22Rv1 (cell line): Measurements from ENCODE around the gene TNS1.

Source experiments
- H3K27ac ChIP-seq: fragments of 450-650 bp; 2 replicates; pipeline ENCODE4 v1.5.1; 2017
- CTCF ChIP-seq: fragments of 450-650 bp; IDR thresholded peaks from 2 replicates; pipeline ENCODE4 v1.5.1; 2017; ENCODE audit warnings: mild to moderate bottlenecking
- ZFX ChIP-seq: fragments of 450-650 bp; IDR thresholded peaks from 2 replicates; pipeline ENCODE4 v1.6.1; 2017; ENCODE audit warnings: antibody characterized with exemption, borderline replicate concordance

TNS1 gene

GRCh38 chr2:217989221-217989948 is 13.4 kb downstream of the TNS1 start:
- no peak for TF ChIP-seq CTCF
- TF ChIP-seq ZFX = no peak
- no peak overlapping the region for H3K27ac ChIP-seq

GRCh38 chr2:217988840-217989204 is 14.0 kb downstream of the TNS1 start:
- no peak overlapping the region for H3K27ac ChIP-seq
- TF ChIP-seq ZFX (no peak), CTCF (peak; percentile 47)

- TF ChIP-seq ZFX (no peak), CTCF (peak; percentile 87)
- peak overlapping the region; percentile 50; the same call in 1 of the 2 replicates for H3K27ac ChIP-seq
Measured at GRCh38 chr2:217988014-217988839, 14.6 kb downstream of the TNS1 start.

- TF ChIP-seq CTCF = no peak
- TF ChIP-seq ZFX = no peak
- H3K27ac ChIP-seq = no peak overlapping the region
Measured at GRCh38 chr2:217987391-217987790, 15.4 kb downstream of the TNS1 start.

- TF ChIP-seq ZFX (no peak), CTCF (no peak)
- H3K27ac ChIP-seq = no peak overlapping the region
Measured at GRCh38 chr2:217986256-217986961, 16.4 kb downstream of the TNS1 start.

GRCh38 chr2:217983276-217984233 is 19.2 kb downstream of the TNS1 start:
- no peak overlapping the region for H3K27ac ChIP-seq
- TF ChIP-seq CTCF (no peak), ZFX (no peak)
